Astrocyte (in vitro differentiated cells and primary cell): ENCODE data around the gene AGAP9.
"Not testable (repeated sequence)": the region's sequence is repeated elsewhere in the genome, so short reads cannot be mapped to it uniquely, and the experiment has no call there.

Source experiments
- EZH2 ChIP-seq: IDR thresholded peaks from 2 replicates; pipeline ENCODE4 v1.6.1; 2012; ENCODE audit warnings: mild to moderate bottlenecking, low read length, inconsistent platforms; ENCODE audit not compliant: insufficient read depth
- TF ChIP-seq, protein P1 (sequence below): IDR thresholded peaks from 2 replicates; pipeline ENCODE4 v1.5.1; 2011; ENCODE audit warnings: low read depth, mild to moderate bottlenecking, inconsistent platforms, low read length, moderate library complexity; ENCODE audit not compliant: insufficient read depth

DNA sequence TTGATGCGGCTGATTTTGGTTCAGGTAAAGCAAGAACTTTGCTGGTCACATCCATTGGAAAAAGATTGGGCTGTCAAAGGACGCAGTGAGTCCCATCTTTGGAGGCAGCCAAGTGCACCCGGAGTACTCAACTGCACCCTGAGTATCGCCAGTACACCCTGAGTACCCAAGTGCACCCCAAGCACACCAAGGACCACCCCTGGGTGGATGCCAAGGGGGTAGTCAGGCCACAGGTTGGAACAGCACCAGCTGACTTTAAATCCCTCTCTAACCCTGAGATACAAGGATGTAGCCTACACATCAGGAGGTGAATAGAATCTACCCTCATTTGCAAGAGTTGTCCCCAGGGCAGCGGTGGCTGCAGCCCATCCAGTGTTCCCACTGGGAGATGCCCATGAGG, 56.0 kb downstream of the AGAP9 start:
- TF ChIP-seq, protein P1, sequence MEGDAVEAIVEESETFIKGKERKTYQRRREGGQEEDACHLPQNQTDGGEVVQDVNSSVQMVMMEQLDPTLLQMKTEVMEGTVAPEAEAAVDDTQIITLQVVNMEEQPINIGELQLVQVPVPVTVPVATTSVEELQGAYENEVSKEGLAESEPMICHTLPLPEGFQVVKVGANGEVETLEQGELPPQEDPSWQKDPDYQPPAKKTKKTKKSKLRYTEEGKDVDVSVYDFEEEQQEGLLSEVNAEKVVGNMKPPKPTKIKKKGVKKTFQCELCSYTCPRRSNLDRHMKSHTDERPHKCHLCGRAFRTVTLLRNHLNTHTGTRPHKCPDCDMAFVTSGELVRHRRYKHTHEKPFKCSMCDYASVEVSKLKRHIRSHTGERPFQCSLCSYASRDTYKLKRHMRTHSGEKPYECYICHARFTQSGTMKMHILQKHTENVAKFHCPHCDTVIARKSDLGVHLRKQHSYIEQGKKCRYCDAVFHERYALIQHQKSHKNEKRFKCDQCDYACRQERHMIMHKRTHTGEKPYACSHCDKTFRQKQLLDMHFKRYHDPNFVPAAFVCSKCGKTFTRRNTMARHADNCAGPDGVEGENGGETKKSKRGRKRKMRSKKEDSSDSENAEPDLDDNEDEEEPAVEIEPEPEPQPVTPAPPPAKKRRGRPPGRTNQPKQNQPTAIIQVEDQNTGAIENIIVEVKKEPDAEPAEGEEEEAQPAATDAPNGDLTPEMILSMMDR = not testable (repeated sequence)
- not testable (repeated sequence) for TF ChIP-seq EZH2
